ENCODE results near the gene CLPSL2. TPM values are rescaled to one million over a fixed set of nuclear protein-coding genes. Genes with fewer than 3 reads are reported as not detected.

The CLPSL2 gene
- total RNA-seq, 1 donor from 2014 or later = not detected

GRCh38 chr6:35786272-35786671 lies 9.9 kb downstream of the CLPSL2 start:
- H3K27ac Mint-ChIP-seq (ENCODE audit: unreplicated experiment) = no peak overlapping the region
- no peaks in the 10 kb centered on the region for H3K36me3 ChIP-seq (ENCODE audit: insufficient read depth, low read length)
- no peaks in the 10 kb centered on the region for H4K20me1 ChIP-seq (ENCODE audit: insufficient read depth, low read length)
- H3K9ac ChIP-seq (ENCODE audit: low read length) = no peak overlapping the region
- H3K36me3 Mint-ChIP-seq (ENCODE audit: low read depth, unreplicated experiment) = no peaks in the 10 kb centered on the region
- no peak overlapping the region for H3K27ac ChIP-seq (ENCODE audit: low read depth, low read length)
- no peak for DNase-seq (ENCODE audit: low read depth)
- H3K79me2 ChIP-seq (ENCODE audit: insufficient read depth, low read length) = no peaks in the 10 kb centered on the region
- FAIRE-seq = no peak
- H3K4me1 ChIP-seq (ENCODE audit: insufficient read depth, low read length) = no peaks in the 10 kb centered on the region
- no peak overlapping the region for H3K4me2 ChIP-seq (ENCODE audit: low read length)
- peaks cover 30% of the 10 kb centered on the region for H3K27me3 ChIP-seq (ENCODE audit: insufficient read depth, low read length)
- TF ChIP-seq EZH2 (IDR thresholded peaks at IDR 0.05; ENCODE audit: insufficient read depth, low read length) (no peak), CTCF (IDR thresholded peaks at IDR 0.05; ENCODE audit: insufficient read depth, low read depth, low read length) (no peak)
- no peak overlapping the region for H3K4me3 ChIP-seq (ENCODE audit: insufficient read depth, low read depth, low read length)
- peaks cover 44% of the 10 kb centered on the region for H3K27me3 Mint-ChIP-seq (ENCODE audit: low read depth, unreplicated experiment)
- H2AFZ ChIP-seq (ENCODE audit: low read depth, low read length) = no peak overlapping the region
- peaks cover 4% of the 10 kb centered on the region for H3K9me3 Mint-ChIP-seq (ENCODE audit: unreplicated experiment)
- H3K9me3 ChIP-seq (ENCODE audit: insufficient read depth, low read depth, low read length) = no peaks in the 10 kb centered on the region
- no peak overlapping the region for H3K4me3 Mint-ChIP-seq (ENCODE audit: unreplicated experiment)
- H3K4me1 Mint-ChIP-seq (ENCODE audit: low read depth, unreplicated experiment) = no peaks in the 10 kb centered on the region

- no peak overlapping the region for H3K4me3 Mint-ChIP-seq (ENCODE audit: unreplicated experiment)
- H3K4me1 Mint-ChIP-seq (ENCODE audit: low read depth, unreplicated experiment) = no peaks in the 10 kb centered on the region
- H3K36me3 Mint-ChIP-seq (ENCODE audit: low read depth, unreplicated experiment) = no peaks in the 10 kb centered on the region
- no peaks in the 10 kb centered on the region for H3K4me1 ChIP-seq (ENCODE audit: insufficient read depth, low read length)
- no peak overlapping the region for H3K27ac ChIP-seq (ENCODE audit: low read depth, low read length)
- no peaks in the 10 kb centered on the region for H4K20me1 ChIP-seq (ENCODE audit: insufficient read depth, low read length)
- TF ChIP-seq CTCF (IDR thresholded peaks at IDR 0.05; ENCODE audit: insufficient read depth, low read depth, low read length) (no peak), EZH2 (IDR thresholded peaks at IDR 0.05; ENCODE audit: insufficient read depth, low read length) (peak; percentile 2)
- no peaks in the 10 kb centered on the region for H3K9me3 ChIP-seq (ENCODE audit: insufficient read depth, low read depth, low read length)
- no peak overlapping the region for H3K9ac ChIP-seq (ENCODE audit: low read length)
- DNase-seq (ENCODE audit: low read depth) (no peak), FAIRE-seq (no peak)
- no peaks in the 10 kb centered on the region for H3K36me3 ChIP-seq (ENCODE audit: insufficient read depth, low read length)
- H3K4me3 ChIP-seq (ENCODE audit: insufficient read depth, low read depth, low read length) = no peak overlapping the region
- no peaks in the 10 kb centered on the region for H3K79me2 ChIP-seq (ENCODE audit: insufficient read depth, low read length)
- peak overlapping the region; percentile 18 for H2AFZ ChIP-seq (ENCODE audit: low read depth, low read length)
- H3K27me3 Mint-ChIP-seq (ENCODE audit: low read depth, unreplicated experiment) = peaks cover 41% of the 10 kb centered on the region
- H3K27me3 ChIP-seq (ENCODE audit: insufficient read depth, low read length) = peaks cover 30% of the 10 kb centered on the region
- peaks cover 4% of the 10 kb centered on the region for H3K9me3 Mint-ChIP-seq (ENCODE audit: unreplicated experiment)
- H3K4me2 ChIP-seq (ENCODE audit: low read length) = peak overlapping the region; percentile 22
- no peak overlapping the region for H3K27ac Mint-ChIP-seq (ENCODE audit: unreplicated experiment)
Measured at GRCh38 chr6:35786810-35787209, 10.4 kb downstream of the CLPSL2 start.

- H3K36me3 ChIP-seq (ENCODE audit: insufficient read depth, low read length) = no peaks in the 10 kb centered on the region
- no peaks in the 10 kb centered on the region for H3K79me2 ChIP-seq (ENCODE audit: insufficient read depth, low read length)
- Mint-ChIP-seq H3K27me3 (ENCODE audit: low read depth, unreplicated experiment) (peaks cover 37% of the 10 kb centered on the region), H3K4me1 (ENCODE audit: low read depth, unreplicated experiment) (no peaks in the 10 kb centered on the region), H3K9me3 (ENCODE audit: unreplicated experiment) (peaks cover 4% of the 10 kb centered on the region), H3K4me3 (ENCODE audit: unreplicated experiment) (no peak overlapping the region), H3K36me3 (ENCODE audit: low read depth, unreplicated experiment) (no peaks in the 10 kb centered on the region), H3K27ac (ENCODE audit: unreplicated experiment) (no peak overlapping the region)
- no peak overlapping the region for H2AFZ ChIP-seq (ENCODE audit: low read depth, low read length)
- H3K9ac ChIP-seq (ENCODE audit: low read length) = no peak overlapping the region
- no peak overlapping the region for H3K4me3 ChIP-seq (ENCODE audit: insufficient read depth, low read depth, low read length)
- no peaks in the 10 kb centered on the region for H3K9me3 ChIP-seq (ENCODE audit: insufficient read depth, low read depth, low read length)
- no peak overlapping the region for H3K4me2 ChIP-seq (ENCODE audit: low read length)
- TF ChIP-seq CTCF (IDR thresholded peaks at IDR 0.05; ENCODE audit: insufficient read depth, low read depth, low read length) (no peak), EZH2 (IDR thresholded peaks at IDR 0.05; ENCODE audit: insufficient read depth, low read length) (no peak)
- no peak for FAIRE-seq
- H3K4me1 ChIP-seq (ENCODE audit: insufficient read depth, low read length) = no peaks in the 10 kb centered on the region
- H3K27me3 ChIP-seq (ENCODE audit: insufficient read depth, low read length) = peaks cover 32% of the 10 kb centered on the region
- H3K27ac ChIP-seq (ENCODE audit: low read depth, low read length) = no peak overlapping the region
- no peak for DNase-seq (ENCODE audit: low read depth)
- H4K20me1 ChIP-seq (ENCODE audit: insufficient read depth, low read length) = no peaks in the 10 kb centered on the region
Measured at GRCh38 chr6:35787266-35788218, 11.1 kb downstream of the CLPSL2 start.

Measured in astrocyte (in vitro differentiated cells and primary cell).